G401 (cell line): ENCODE data around the gene ISY1. TPM values are rescaled to one million over a fixed set of nuclear protein-coding genes. Genes with fewer than 3 reads are reported as not detected.
"Not testable (repeated sequence)": the region's sequence is repeated elsewhere in the genome, so short reads cannot be mapped to it uniquely, and the experiment has no call there.

Experiments
- DNase-seq: peaks from one replicate; pipeline ENCODE4 v3.0.0-alpha.2; 2015; ENCODE audit warnings: low spot score
- in situ Hi-C: cut with HindIII; loops from 2 replicates; pipeline ENCODE4 v1.10.0; 2016; ENCODE audit warnings: low sequenced_read_pairs, mixed read lengths
- total RNA-seq: library from RNA; depleted of rRNA; stranded (reverse); fragments of >200 nt; shearing (Covaris generic); gene quantifications from 2 replicates; pipeline ENCODE4 v1.2.3, GENCODE V29; 2014; rRNA removed

ISY1 gene
- total RNA-seq, result 30.3 and 64.2 TPM in 2 replicates

- in situ Hi-C loops, result no loop called here
- DNase-seq, result peak; percentile 95
Measured at GRCh38 chr3:129160891-129161859, at the start of gene ISY1. TSS of gene ISY1 (minus strand) at chr3:129161063. CDS start at chr3:129160975, 88 bp downstream.

- DNase-seq, result peak; percentile 12
- in situ Hi-C loops, result no loop called here
Measured at GRCh38 chr3:129207479-129207878, 46.6 kb upstream of the ISY1 start.

GRCh38 chr3:129205109-129205832, 44.4 kb upstream of the ISY1 start:
- no peak for DNase-seq
- in situ Hi-C loops, result no loop called here

GRCh38 chr3:129204473-129204872, 43.6 kb upstream of the ISY1 start:
- in situ Hi-C loops, result no loop called here
- DNase-seq, result no peak

- DNase-seq, result no peak
- in situ Hi-C loops, result no loop called here
Measured at GRCh38 chr3:129199366-129199765, 38.5 kb upstream of the ISY1 start.

GRCh38 chr3:129197321-129197720, 36.5 kb upstream of the ISY1 start:
- no peak for DNase-seq
- in situ Hi-C loops, result no loop called here

GRCh38 chr3:129196601-129197000, 35.7 kb upstream of the ISY1 start:
- in situ Hi-C loops, result no loop called here

GRCh38 chr3:129195731-129196256, 34.9 kb upstream of the ISY1 start:
- in situ Hi-C loops, result no loop called here
- DNase-seq, result peak; percentile 94

More at GRCh38 chr3:129196601-129197000, 35.7 kb upstream of the ISY1 start:
- DNase-seq, result no peak

- in situ Hi-C loops, DNase-seq: not testable (repeated sequence)
Measured at GRCh38 chr3:129189793-129190192, 28.9 kb upstream of the ISY1 start.

- in situ Hi-C loops, result no loop called here
- DNase-seq, result no peak
Measured at GRCh38 chr3:129187857-129188256, 27.0 kb upstream of the ISY1 start.

GRCh38 chr3:129185783-129186182, 24.9 kb upstream of the ISY1 start:
- in situ Hi-C loops, result no loop called here
- DNase-seq, result no peak

GRCh38 chr3:129184784-129185542, 24.1 kb upstream of the ISY1 start:
- DNase-seq, in situ Hi-C loops: not testable (repeated sequence)

- in situ Hi-C loops, result no loop called here
- no peak for DNase-seq
Measured at GRCh38 chr3:129184396-129184657, 23.5 kb upstream of the ISY1 start.

GRCh38 chr3:129183569-129184395, 22.9 kb upstream of the ISY1 start, which contains the start of gene CNBP:
TSS of gene CNBP (minus strand) at chr3:129183896. CDS start at chr3:129171757, 12,139 bp downstream.
- peak; percentile 95 for DNase-seq
- in situ Hi-C loops, result no loop called here

- in situ Hi-C loops, result no loop called here
- no peak for DNase-seq
Measured at GRCh38 chr3:129182390-129183185, 21.7 kb upstream of the ISY1 start.

- DNase-seq, result no peak
- in situ Hi-C loops, result no loop called here
Measured at GRCh38 chr3:129181819-129182218, 21.0 kb upstream of the ISY1 start.

GRCh38 chr3:129180461-129180860, 19.6 kb upstream of the ISY1 start:
- in situ Hi-C loops, result no loop called here
- DNase-seq, result peak; percentile 26

GRCh38 chr3:129176051-129176450, 15.2 kb upstream of the ISY1 start:
- in situ Hi-C loops, result no loop called here
- DNase-seq, result no peak
